Fibroblast of gingiva (primary cell): Measurements from ENCODE around the gene CCDC34.
"Not testable (repeated sequence)": the region's sequence is repeated elsewhere in the genome, so short reads cannot be mapped to it uniquely, and the experiment has no call there.

ENCODE experiments used
- DNase-seq: peaks from one replicate; pipeline ENCODE4 v3.0.0-alpha.2; 2011; ENCODE audit warnings: low read depth

CCDC34 gene

GRCh38 chr11:27321340-27321739 is 41.7 kb downstream of the CCDC34 start:
- DNase-seq: not testable (repeated sequence)

- peak; percentile 27 for DNase-seq
Measured at GRCh38 chr11:27319072-27319471, 43.9 kb downstream of the CCDC34 start.

GRCh38 chr11:27317751-27318150 is 45.3 kb downstream of the CCDC34 start:
- DNase-seq: peak; percentile 26

- peak; percentile 42 for DNase-seq
Measured at GRCh38 chr11:27315836-27316235, 47.2 kb downstream of the CCDC34 start.

- DNase-seq: peak; percentile 77
Measured at GRCh38 chr11:27313157-27313821, 49.7 kb downstream of the CCDC34 start.

- DNase-seq: no peak
Measured at GRCh38 chr11:27312110-27312509, 50.9 kb downstream of the CCDC34 start.

GRCh38 chr11:27310707-27311106 is 52.3 kb downstream of the CCDC34 start:
- no peak for DNase-seq

GRCh38 chr11:27310182-27310581 is 52.8 kb downstream of the CCDC34 start:
- DNase-seq: no peak

- DNase-seq: no peak
Measured at GRCh38 chr11:27309046-27309445, 54.0 kb downstream of the CCDC34 start.

- no peak for DNase-seq
Measured at GRCh38 chr11:27307232-27307631, 55.8 kb downstream of the CCDC34 start.

GRCh38 chr11:27305751-27306150 is 57.3 kb downstream of the CCDC34 start:
- DNase-seq: no peak

GRCh38 chr11:27304514-27304913 is 58.5 kb downstream of the CCDC34 start:
- no peak for DNase-seq

- DNase-seq: no peak
Measured at GRCh38 chr11:27303903-27304302, 59.1 kb downstream of the CCDC34 start.

GRCh38 chr11:27300974-27301373 is 62.0 kb downstream of the CCDC34 start:
- DNase-seq: no peak

- DNase-seq: no peak
Measured at GRCh38 chr11:27297616-27298015, 65.4 kb downstream of the CCDC34 start.

GRCh38 chr11:27296497-27296896 is 66.5 kb downstream of the CCDC34 start:
- peak; percentile 52 for DNase-seq

- no peak for DNase-seq
Measured at GRCh38 chr11:27295928-27296327, 67.1 kb downstream of the CCDC34 start.

- no peak for DNase-seq
Measured at GRCh38 chr11:27294654-27295053, 68.4 kb downstream of the CCDC34 start.

GRCh38 chr11:27293515-27294417 is 69.2 kb downstream of the CCDC34 start:
- DNase-seq: no peak

- DNase-seq: no peak
Measured at GRCh38 chr11:27292637-27293010, 70.4 kb downstream of the CCDC34 start.

GRCh38 chr11:27291954-27292636 is 70.9 kb downstream of the CCDC34 start:
- DNase-seq: no peak

- DNase-seq: no peak
Measured at GRCh38 chr11:27291302-27291889, 71.6 kb downstream of the CCDC34 start.
